ENCODE data around the gene MRPS34. TPM values are rescaled to one million over a fixed set of nuclear protein-coding genes. Genes with fewer than 3 reads are reported as not detected.

Gene MRPS34
- total and polyA plus RNA-seq, 9 of the 15 experiments (the other 6 are each of a cell fraction or from before 2014, with no cell fraction given) = 5.2 to 334 (median 92.8) TPM

DNA sequence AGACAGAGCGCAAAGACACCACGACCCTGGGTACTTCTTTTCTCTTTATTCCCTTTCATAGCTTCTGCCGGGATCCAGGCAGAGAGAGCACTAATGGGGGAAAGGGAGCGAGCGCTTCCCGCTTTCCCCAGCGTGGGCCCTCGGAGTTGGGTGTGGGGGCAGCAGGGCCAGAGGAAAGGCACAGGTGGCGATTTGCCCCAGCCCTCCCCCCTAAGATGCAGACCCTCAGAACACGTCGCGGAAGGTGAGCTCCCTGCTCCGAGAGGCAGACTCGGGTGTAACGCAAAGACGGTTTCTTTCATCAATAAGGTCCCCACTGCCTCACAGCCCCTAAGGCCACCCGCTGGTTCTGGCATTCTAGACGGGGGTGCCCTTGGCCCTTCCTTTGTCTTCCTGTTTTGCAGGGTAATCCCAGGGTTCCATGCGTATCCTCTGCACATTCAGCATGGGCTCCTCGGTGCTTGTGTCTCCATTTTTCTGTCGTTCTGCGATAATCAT lies 1.0 kb downstream of the MRPS34 start (continued):
- TF ChIP-seq MAZ (CRISPR knock-in tag; conservative IDR thresholded peaks at IDR 0.05 in 1 of 2, IDR thresholded peaks at IDR 0.05 in 1 of 2) (peak in 1 of 2 experiments; percentile 36; a peak in 2 of 4 replicates), HDAC6 (IDR thresholded peaks at IDR 0.05; ENCODE audit: low read depth, low read length) (no peak), CREB1 (IDR thresholded peaks at IDR 0.05) (no peak), CREB1 (CRISPR knock-in tag; IDR thresholded peaks at IDR 0.05) (peak; percentile 41; the same call in 1 of the 2 replicates), RBM39 (optimal IDR thresholded peaks at IDR 0.05; ENCODE audit: low read depth, low read length) (no peak), SIRT6 (IDR thresholded peaks at IDR 0.05; ENCODE audit: low read depth, low read length) (peak; percentile 26), NFYB (IDR thresholded peaks at IDR 0.05; ENCODE audit: extremely low read depth, insufficient read length) (no peak), ZNF224 (CRISPR knock-in tag; IDR thresholded peaks at IDR 0.05) (0 out of 2 replicates have a peak, but pooled peaks have one; percentile 52), MXI1 (IDR thresholded peaks at IDR 0.05; ENCODE audit: low read depth, low read length) (0 out of 2 replicates have a peak, but pooled peaks have one; percentile 17), POLR2A (conservative IDR thresholded peaks at IDR 0.05) (peak; percentile 33; the same call in 1 of the 2 replicates), SNRNP70 (optimal IDR thresholded peaks at IDR 0.05; ENCODE audit: low read depth, low read length) (no peak), SAP30 (IDR thresholded peaks at IDR 0.05; ENCODE audit: borderline replicate concordance, insufficient read depth, low read depth, low read length, poor library complexity, severe bottlenecking) (peak; percentile 35)
- TF ChIP-seq, protein P1, sequence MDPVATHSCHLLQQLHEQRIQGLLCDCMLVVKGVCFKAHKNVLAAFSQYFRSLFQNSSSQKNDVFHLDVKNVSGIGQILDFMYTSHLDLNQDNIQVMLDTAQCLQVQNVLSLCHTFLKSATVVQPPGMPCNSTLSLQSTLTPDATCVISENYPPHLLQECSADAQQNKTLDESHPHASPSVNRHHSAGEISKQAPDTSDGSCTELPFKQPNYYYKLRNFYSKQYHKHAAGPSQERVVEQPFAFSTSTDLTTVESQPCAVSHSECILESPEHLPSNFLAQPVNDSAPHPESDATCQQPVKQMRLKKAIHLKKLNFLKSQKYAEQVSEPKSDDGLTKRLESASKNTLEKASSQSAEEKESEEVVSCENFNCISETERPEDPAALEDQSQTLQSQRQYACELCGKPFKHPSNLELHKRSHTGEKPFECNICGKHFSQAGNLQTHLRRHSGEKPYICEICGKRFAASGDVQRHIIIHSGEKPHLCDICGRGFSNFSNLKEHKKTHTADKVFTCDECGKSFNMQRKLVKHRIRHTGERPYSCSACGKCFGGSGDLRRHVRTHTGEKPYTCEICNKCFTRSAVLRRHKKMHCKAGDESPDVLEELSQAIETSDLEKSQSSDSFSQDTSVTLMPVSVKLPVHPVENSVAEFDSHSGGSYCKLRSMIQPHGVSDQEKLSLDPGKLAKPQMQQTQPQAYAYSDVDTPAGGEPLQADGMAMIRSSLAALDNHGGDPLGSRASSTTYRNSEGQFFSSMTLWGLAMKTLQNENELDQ (CRISPR knock-in tag; IDR thresholded peaks at IDR 0.05; ENCODE audit: borderline replicate concordance) = 0 out of 2 replicates have a peak, but pooled peaks have one; percentile 30
- TF ChIP-seq, protein P2, sequence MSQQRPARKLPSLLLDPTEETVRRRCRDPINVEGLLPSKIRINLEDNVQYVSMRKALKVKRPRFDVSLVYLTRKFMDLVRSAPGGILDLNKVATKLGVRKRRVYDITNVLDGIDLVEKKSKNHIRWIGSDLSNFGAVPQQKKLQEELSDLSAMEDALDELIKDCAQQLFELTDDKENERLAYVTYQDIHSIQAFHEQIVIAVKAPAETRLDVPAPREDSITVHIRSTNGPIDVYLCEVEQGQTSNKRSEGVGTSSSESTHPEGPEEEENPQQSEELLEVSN (IDR thresholded peaks at IDR 0.05; ENCODE audit: borderline replicate concordance in 1 of 2, extremely low read depth in 1 of 2, insufficient read depth in 1 of 2, insufficient read length in 1 of 2, low read depth in 1 of 2, low read length in 1 of 2, poor library complexity in 1 of 2, severe bottlenecking in 1 of 2) = peak in 1 of 2 experiments; percentile 16
- TF ChIP-seq, protein P3, sequence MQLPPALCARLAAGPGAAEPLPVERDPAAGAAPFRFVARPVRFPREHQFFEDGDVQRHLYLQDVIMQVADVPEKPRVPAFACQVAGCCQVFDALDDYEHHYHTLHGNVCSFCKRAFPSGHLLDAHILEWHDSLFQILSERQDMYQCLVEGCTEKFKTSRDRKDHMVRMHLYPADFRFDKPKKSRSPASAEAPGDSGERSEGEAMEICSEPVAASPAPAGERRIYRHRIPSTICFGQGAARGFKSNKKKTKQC (CRISPR knock-in tag; IDR thresholded peaks at IDR 0.05) = peak; percentile 51; the same call in 1 of the 2 replicates
- TF ChIP-seq, protein P4, sequence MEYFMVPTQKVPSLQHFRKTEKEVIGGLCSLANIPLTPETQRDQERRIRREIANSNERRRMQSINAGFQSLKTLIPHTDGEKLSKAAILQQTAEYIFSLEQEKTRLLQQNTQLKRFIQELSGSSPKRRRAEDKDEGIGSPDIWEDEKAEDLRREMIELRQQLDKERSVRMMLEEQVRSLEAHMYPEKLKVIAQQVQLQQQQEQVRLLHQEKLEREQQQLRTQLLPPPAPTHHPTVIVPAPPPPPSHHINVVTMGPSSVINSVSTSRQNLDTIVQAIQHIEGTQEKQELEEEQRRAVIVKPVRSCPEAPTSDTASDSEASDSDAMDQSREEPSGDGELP (CRISPR knock-in tag; IDR thresholded peaks at IDR 0.05; ENCODE audit: borderline replicate concordance) = peak; percentile 44
- TF ChIP-seq, protein P5, sequence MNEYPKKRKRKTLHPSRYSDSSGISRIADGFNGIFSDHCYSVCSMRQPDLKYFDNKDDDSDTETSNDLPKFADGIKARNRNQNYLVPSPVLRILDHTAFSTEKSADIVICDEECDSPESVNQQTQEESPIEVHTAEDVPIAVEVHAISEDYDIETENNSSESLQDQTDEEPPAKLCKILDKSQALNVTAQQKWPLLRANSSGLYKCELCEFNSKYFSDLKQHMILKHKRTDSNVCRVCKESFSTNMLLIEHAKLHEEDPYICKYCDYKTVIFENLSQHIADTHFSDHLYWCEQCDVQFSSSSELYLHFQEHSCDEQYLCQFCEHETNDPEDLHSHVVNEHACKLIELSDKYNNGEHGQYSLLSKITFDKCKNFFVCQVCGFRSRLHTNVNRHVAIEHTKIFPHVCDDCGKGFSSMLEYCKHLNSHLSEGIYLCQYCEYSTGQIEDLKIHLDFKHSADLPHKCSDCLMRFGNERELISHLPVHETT (CRISPR knock-in tag; conservative IDR thresholded peaks at IDR 0.05 in 1 of 2, IDR thresholded peaks at IDR 0.05 in 1 of 2) = peak in 1 of 2 experiments; percentile 56; a peak in 1 of 4 replicates
